Measurements from ENCODE around the gene WWOX.

Gene WWOX

DNA sequence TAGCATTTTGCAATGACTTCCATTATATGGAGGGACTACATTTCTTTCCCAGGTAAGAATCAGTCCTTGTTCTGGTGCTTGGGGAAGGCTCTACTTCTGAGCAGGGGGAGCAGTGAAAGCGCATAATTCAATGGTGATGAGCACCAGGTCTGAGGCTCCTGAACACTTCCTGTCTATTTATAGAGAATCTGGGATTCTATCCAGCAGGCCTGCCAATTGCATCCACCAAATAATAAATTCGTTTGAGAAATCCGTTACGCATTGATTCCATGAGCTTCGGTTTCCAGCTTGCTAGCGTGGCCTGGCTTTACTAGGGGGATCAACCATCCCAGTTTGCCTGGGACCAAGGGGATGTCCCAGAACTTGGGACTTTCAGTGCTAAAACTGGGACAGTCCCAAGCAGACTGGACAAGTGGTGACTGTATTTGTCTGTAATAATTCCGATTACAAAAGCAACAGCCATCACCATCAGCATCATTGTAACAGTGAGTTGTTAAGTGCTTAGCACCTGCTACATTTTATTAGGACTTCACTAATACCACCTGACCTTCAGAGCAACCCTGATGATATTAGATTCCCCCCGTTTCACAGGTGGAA is 1151.1 kb downstream of the WWOX start:
- TF ChIP-seq POLR2AphosphoS5 (IDR thresholded peaks at IDR 0.05; ENCODE audit: low read depth, low read length) (no peak), FOXP2 (optimal IDR thresholded peaks at IDR 0.05; ENCODE audit: borderline replicate concordance, extremely low read depth, extremely low read length, insufficient read depth) (no peak), TAF1 (IDR thresholded peaks at IDR 0.05; ENCODE audit: borderline replicate concordance, insufficient read depth, low read length) (no peak), SIN3A (IDR thresholded peaks at IDR 0.05; ENCODE audit: borderline replicate concordance, insufficient read depth, low read length) (no peak)
- TF ChIP-seq, protein P1, sequence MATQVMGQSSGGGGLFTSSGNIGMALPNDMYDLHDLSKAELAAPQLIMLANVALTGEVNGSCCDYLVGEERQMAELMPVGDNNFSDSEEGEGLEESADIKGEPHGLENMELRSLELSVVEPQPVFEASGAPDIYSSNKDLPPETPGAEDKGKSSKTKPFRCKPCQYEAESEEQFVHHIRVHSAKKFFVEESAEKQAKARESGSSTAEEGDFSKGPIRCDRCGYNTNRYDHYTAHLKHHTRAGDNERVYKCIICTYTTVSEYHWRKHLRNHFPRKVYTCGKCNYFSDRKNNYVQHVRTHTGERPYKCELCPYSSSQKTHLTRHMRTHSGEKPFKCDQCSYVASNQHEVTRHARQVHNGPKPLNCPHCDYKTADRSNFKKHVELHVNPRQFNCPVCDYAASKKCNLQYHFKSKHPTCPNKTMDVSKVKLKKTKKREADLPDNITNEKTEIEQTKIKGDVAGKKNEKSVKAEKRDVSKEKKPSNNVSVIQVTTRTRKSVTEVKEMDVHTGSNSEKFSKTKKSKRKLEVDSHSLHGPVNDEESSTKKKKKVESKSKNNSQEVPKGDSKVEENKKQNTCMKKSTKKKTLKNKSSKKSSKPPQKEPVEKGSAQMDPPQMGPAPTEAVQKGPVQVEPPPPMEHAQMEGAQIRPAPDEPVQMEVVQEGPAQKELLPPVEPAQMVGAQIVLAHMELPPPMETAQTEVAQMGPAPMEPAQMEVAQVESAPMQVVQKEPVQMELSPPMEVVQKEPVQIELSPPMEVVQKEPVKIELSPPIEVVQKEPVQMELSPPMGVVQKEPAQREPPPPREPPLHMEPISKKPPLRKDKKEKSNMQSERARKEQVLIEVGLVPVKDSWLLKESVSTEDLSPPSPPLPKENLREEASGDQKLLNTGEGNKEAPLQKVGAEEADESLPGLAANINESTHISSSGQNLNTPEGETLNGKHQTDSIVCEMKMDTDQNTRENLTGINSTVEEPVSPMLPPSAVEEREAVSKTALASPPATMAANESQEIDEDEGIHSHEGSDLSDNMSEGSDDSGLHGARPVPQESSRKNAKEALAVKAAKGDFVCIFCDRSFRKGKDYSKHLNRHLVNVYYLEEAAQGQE (IDR thresholded peaks at IDR 0.05; ENCODE audit: insufficient read depth in 1 of 2, low read depth in 2 of 2, low read length in 2 of 2): no peak

DNA sequence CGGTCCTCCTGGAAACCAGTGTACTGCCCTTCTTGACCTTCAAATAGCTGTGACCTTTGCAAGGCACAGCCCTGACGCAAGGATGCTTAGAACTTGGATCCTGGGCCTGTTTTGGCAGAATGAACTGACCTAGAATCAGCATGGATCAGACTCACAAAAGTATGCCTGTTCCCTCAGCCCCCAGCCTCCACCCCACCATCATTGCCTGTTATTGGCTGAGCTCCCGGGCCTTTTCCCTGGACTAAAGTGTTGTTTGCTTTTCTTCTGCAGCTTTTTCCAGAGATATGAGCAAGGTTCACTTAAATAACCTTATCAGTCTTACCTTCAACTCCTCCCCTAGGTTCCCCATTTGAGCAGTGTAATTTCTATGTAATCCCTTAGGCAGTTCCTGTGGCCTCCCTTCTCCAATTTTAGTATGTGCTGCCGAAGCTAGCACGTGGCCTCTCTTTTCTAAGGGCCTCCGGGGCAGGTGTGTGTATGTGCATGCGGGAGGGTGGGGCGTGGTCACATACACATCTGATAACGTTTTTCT is 1153.7 kb downstream of the WWOX start:
- TF ChIP-seq, protein P1 (IDR thresholded peaks at IDR 0.05; ENCODE audit: insufficient read depth in 1 of 2, low read depth in 2 of 2, low read length in 2 of 2): no peak
- TF ChIP-seq SIN3A (IDR thresholded peaks at IDR 0.05; ENCODE audit: borderline replicate concordance, insufficient read depth, low read length): no peak
- TF ChIP-seq FOXP2 (optimal IDR thresholded peaks at IDR 0.05; ENCODE audit: borderline replicate concordance, extremely low read depth, extremely low read length, insufficient read depth): no peak
- no peak for TF ChIP-seq TAF1 (IDR thresholded peaks at IDR 0.05; ENCODE audit: borderline replicate concordance, insufficient read depth, low read length)
- TF ChIP-seq POLR2AphosphoS5 (IDR thresholded peaks at IDR 0.05; ENCODE audit: low read depth, low read length): no peak

DNA sequence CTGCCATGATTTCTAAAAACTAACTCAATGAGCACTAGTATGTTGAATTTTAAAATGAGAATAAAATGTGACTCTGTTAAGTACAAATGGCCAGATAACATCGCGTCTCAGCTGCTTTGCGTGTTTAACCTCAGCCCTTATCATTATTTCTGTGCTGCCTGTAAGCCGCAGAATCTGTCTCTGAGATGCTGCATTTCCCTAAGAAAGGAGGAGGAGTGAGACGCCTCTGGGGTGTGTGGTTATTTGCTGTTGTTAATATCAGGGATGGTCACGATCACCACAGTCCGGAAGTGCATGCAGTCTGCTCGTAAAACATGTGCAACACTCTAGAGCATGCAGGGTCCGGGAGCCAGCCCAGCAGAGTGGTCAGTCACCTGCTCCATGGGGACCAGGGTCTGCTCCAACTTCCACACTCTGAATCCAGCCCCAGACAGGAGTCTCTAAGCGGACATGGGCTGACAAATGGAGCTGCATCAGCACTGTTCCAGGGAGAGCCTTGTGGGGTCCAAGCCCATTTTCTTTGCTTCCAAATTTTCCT is 1158.6 kb downstream of the WWOX start:
- TF ChIP-seq POLR2AphosphoS5 (IDR thresholded peaks at IDR 0.05; ENCODE audit: low read depth, low read length) (no peak), SIN3A (IDR thresholded peaks at IDR 0.05; ENCODE audit: borderline replicate concordance, insufficient read depth, low read length) (no peak), FOXP2 (optimal IDR thresholded peaks at IDR 0.05; ENCODE audit: borderline replicate concordance, extremely low read depth, extremely low read length, insufficient read depth) (no peak), TAF1 (IDR thresholded peaks at IDR 0.05; ENCODE audit: borderline replicate concordance, insufficient read depth, low read length) (no peak)
- TF ChIP-seq, protein P1 (IDR thresholded peaks at IDR 0.05; ENCODE audit: insufficient read depth in 1 of 2, low read depth in 2 of 2, low read length in 2 of 2): no peak

DNA sequence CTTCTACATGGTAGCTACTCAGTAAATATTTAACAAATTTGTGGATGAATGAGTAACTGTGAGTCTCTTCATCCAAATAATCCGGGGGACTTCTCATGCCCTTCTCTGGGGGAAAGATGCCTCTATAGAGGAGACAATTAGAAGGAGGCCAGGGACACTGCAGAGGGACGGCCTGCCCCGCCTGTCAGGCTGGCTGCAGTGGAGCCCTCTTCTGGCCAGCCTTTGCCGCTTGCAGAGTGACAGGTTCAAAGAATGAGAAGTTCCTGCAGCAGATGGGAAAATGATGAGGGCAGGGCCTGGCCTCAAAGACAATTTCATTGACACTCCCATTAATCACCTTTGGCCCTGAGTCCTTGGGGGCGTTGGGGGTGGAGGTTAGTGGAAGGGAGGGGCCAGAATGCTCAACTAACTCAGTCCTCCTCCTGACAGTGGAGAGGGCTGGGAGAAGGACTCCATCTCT is 1162.1 kb downstream of the WWOX start:
- TF ChIP-seq FOXP2 (optimal IDR thresholded peaks at IDR 0.05; ENCODE audit: borderline replicate concordance, extremely low read depth, extremely low read length, insufficient read depth) (no peak), TAF1 (IDR thresholded peaks at IDR 0.05; ENCODE audit: borderline replicate concordance, insufficient read depth, low read length) (no peak), SIN3A (IDR thresholded peaks at IDR 0.05; ENCODE audit: borderline replicate concordance, insufficient read depth, low read length) (no peak), POLR2AphosphoS5 (IDR thresholded peaks at IDR 0.05; ENCODE audit: low read depth, low read length) (no peak)
- TF ChIP-seq, protein P1 (IDR thresholded peaks at IDR 0.05; ENCODE audit: insufficient read depth in 1 of 2, low read depth in 2 of 2, low read length in 2 of 2): no peak
